Measurements from ENCODE around the gene SLC41A3.
"Not testable (repeated sequence)": the region's sequence is repeated elsewhere in the genome, so short reads cannot be mapped to it uniquely, and the experiment has no call there.

The SLC41A3 gene

DNA sequence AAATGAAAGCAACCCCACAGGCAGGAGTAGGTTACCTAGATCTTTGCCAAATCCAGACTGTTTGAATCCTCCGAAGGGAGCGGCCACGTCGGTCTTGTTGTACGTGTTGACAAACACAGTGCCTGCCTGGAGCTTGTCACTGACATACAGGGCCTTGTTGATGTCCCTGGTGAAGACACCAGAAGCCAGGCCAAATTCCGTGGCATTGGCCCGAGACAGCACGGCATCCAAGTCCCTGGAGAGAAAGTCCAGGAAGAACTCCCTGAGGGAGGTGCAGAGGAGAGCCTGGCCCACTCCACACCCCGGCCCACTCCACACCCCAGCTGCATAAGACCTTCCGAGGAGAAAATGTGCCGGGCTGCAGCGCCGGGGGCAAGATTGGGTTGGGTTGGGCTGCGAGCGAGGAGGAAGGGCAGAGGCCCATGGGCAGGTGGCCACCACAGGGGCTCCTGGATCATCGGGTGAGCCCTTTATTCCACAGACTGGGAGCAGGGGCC lies 21.8 kb upstream of the SLC41A3 start:
- no peak for DNase-seq

DNA sequence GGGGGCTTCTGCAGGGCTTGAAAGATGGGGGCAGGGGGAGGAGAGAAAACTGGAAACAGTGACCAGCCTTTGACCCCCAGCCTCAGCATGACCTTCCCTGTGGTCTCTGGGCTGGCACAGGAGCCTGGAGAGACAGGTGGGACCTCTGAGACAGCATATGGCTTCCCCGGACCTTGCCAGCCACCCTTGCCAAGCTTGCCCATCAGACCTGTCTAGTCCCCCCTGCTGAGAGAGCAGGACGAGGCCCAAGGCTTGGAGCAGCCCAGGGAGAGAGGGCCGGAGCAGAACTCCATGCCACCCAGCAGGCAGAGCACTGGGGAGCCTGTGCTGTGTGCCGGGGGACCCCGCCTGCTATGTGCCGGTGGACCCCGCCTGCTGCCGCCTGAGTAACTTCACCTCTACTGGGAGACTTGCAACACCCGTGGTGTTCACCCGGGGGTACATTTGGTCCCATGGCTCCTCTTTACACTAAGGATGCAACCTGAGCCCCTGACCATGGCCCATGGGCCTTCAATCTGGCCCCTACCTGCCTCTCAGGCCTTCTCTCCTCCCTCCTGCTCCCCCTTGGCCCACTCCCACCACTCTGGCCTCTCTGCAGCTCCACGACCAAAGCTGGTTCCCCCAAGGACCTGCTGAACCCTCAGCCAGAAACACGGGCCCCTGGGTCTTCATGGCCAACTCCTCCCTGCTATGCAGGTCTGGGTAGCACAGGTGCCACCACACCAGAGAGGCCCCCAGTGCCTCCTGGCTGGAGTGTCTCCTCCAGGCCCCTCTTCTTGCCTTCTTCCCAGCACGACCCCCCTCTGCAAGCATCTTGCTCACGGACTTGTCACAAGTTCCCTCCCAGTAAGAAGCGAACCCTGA lies 21.1 kb upstream of the SLC41A3 start:
- DNase-seq: no peak

DNA sequence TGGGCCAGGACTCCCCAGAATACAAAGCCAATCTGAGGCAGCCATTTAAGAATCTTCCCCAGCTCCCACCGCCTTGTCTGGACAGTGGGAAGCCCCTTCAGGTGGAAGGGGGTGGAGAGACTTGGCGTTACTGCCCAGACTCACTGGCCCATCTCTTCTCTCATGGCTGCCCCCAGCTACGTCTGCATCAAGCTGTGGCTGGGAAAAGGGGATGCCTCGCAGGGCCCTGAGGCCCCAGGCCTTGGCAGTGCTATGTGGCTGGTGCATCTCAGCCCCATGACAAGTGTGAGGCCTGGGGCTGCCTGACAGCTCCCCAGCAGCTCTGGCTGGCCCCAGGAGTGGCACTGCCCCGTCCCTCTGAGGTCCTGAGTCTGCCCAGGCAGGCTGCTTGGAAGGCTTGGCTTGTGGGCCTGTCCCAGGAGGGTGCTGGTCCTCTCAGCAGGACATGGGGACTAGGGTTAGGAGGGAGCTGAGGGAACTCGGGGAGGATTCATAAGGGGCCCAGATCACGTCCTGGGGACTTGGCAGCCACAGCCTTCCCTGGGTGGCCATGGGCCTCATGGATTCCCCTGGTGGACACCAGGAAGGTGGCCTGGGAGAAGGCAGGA lies 20.2 kb upstream of the SLC41A3 start:
- no peak for DNase-seq

DNA sequence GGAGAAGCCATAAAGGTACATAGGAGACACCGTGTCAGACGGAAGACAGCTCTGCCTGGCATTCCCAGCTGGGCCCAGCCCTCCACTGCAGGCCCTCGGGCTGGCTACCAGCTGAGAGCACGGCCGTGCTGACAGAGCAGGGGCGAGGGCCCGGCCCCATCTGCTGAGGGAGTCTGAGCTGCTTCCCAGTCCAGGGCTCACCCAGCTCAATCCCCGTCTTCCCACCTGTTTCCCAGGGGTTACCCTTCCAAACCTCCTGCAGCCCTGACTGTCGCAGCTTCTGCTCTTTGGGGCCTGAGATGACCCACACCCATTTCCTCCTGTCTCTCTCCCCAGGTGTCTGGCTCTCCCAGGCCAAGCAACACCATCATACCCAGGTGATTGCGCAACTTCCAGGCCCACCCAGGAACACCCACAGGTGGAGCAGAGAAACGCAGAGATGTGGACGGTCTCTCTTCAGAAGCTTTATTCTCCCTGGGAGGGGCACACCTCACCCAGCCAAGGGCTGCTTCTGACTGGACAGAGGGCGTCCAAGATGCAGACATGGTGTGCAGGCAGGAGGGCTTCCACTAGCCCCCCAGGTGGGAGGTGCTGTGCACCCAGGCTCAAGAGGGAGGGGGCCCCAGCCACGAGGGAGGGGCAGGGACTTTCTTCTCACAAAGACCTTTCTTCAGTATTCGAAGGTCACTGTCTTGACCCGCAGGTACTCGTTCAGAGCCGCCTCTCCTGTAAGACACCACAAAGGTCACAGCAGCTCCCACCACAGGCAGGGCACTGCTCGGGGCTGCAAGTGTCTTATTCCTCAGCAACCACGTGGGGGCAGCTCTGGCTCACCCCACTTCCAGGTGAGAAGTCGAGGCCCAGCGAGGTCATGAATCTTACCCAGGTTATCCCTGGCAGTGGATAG lies 19.4 kb upstream of the SLC41A3 start:
- DNase-seq: no peak

DNA sequence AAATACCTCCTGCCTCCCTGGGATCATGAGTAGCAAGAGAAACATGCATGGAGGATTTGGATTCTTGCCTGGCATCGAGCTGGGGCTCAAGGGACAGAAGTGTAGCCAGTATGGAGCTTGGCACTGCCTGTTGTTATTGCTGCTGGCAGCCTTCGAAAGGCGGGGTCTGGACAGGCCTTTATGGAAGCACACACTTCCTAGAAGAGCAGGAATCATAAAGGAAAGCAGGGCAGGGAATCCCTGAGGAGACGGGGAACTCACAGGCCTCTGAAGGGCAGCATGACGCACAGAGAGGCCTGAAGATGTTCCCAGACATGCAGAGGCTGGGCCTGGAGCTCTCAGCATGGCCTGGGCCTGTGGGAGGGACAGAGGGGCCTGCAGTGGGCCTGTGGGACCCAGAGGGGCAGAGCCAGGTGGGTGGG lies 18.6 kb upstream of the SLC41A3 start:
- no peak for DNase-seq

DNA sequence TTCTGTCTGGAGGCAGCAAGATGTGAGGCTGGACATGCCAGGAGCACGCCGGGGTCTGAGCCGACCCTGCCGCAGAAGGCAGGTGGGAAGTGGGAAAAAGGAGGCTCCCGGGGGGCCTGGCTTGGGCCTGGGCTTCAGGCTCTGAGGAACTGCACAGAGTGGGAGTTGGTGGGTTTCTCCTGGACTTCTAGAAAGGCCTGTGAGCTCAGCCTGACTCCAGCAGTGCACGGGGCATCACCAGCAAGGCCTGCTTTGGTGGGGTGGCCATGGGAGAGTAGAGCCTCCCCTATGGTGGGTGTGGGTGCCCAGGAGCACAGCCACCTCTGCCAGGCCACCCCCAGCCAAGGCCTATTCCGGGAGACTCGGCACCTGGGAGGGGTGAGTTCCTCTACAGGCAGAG lies 18.1 kb upstream of the SLC41A3 start:
- DNase-seq: no peak

DNA sequence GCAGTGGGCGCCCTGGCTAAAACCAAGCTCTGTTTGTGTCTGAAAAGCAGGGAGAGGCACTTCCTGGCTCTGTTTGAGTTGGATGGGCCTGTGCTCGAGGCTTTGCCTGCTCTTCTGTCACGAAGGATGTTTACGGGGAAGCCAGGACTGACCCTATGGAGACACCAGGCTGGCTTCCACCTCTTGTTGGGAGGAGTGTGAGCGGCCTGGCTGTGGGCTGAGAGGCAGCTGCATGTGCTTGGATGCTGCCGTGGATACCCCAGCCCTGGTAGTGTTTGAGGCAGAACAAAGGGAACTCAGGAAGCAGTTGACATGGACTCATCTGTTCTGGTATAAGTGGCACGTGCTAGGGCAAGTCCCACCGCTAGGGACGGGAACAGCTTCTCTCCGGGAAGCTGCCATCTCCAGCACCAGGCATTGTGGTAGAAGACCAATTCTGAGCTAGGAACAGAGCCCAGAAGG lies 17.6 kb upstream of the SLC41A3 start:
- no peak for DNase-seq

DNA sequence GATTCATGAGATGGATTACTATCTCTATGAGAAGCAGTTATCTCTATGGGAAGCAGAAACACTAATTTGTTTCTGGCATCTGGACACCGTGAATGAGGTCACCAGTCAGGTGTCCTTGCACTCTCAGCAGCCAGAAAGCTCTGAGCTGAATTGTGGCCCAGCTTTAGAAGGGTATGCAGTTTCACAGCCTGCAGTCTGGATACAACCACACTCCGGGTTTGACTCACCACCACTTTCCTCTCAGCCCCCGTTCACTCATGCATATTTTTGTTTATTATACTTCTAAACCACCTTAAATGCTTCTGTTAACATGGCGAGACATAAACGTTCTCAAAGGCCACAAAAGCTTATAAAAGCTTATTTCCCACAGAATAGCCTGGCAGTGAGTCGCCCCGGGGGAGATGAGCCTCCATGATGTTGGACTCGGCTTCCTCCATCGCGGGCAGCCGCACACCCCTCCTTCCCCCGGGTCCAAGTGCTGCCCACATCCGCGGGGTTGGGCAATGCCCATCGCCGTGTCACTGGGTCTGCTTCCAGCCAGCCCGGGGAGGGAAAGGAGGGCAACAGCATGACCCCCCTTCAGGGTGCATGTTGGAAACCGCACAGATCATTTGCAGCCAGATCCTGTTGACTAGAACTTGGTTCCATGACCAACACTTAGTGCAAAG lies 16.8 kb upstream of the SLC41A3 start:
- no peak for DNase-seq

DNA sequence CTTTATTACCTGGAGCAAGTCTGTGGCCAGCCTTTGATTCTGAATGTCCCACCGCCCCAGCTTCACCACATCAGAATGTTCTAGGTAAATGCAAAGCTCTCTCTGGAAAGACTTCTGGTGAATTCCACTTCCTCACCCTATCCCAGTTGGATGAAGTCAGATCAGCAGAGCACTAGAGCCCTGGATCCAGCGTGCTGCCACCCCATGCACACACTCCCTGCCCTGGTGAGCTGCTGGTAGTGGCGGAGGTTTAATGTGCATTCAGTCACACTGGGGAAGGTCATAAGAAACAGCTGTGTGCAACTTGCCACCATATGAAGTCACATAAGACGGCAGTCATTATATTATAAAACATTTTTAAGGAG lies 16.3 kb upstream of the SLC41A3 start:
- DNase-seq: no peak

DNA sequence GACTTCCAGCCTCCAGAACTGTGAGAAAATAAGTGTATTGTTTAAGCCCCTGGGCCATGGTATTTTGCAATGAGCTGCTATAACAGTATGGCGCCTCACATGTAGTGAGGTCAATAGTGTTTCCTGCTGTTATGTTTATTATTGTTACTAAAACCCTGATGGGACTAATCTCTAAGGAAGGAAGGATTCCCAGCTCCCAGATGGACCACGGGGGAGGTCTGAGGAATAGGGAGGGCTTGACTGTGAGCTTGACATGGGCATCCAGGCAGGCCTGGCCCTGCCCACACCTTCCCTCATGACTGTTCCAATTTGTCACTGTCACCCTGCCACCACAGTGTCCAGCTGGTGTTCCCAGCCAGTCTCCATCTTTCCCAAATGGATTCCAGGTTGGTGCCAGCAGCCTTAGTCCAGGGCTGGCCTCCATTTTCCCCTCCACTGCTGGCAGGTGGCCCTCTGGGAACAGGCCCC lies 14.5 kb upstream of the SLC41A3 start:
- DNase-seq: no peak

DNA sequence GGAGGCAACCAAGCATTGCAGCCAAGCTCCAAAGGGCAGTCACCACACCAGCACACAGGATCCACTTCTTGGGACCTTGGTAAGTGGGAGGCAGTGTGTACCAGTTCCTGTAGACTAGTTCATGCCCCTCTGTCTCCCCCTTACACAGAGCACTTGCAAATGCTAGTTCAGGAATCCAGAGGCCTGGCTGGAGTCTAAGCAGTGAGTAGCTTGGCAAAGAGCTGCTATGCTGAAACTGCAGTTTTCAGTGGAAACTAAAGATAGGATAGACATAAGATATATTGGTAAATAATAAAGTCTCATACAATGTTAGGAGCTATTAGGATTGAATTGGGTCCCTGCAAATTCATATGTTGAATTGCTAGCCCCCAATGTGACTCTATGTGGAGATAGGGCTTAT lies 13.9 kb upstream of the SLC41A3 start:
- DNase-seq: no peak

DNA sequence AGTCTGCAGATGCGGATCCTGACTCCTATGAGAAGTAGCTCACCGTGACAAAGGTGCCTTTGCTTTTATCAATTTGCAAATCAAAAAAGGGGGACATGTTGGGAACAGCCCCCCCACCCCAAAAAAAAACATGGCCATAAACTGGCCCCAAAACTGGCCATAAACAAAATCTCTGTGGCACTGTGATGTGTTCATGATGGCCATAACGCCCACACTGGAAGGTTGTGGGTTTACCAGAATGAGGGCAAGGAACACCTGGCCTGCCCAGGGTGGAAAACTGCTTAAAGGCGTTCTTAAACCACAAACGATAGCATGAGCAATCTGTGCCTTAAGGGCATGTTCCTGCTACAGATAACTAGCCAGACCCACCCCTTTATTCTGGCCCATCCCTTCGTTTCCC lies 12.3 kb upstream of the SLC41A3 start:
- not testable (repeated sequence) for DNase-seq

DNA sequence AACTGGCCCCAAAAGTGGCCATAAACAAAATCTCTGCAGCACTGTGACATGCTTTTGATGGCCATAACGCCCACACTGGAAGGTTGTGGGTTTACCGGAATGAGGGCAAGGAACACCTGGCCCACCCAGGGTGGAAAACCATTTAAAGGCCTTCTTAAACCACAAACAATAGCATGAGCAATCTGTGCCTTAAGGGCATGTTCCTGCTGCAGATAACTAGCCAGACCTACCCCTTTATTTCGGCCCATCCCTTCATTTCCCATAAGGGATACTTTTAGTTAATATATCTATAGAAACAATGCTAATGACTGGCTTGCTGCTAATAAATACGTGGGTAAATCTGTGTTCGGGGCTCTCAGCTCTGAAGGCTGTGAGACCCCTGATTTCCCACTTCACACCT lies 8.2 kb upstream of the SLC41A3 start:
- DNase-seq: not testable (repeated sequence)

DNA sequence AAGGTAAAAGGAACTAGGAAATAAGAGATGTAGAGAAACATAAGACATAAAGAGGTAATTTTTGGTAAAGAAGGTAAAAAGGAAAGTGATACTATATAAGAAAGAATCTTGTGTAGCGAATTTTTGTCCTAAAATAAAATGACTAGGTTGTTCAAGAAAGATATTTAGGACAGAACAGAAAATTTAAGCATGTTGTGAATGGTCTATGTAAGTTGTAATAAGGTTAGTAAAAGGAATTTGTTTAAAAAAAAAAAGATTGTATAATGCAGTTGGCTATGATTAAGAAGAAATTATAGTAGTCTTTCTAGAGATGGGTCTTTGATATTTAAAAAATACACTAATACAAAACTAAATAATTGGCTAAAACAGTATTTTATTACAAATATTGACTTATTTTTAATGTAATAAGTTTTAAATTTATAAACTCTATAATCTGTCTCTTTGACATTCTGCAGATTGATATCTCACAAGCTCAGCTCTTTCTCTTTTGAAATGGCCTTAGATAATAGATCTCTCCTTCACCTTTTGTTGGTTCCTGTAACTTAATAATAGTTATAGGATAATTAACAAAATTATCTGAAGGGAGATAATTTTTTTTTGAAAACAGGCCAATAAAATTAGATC lies 3.7 kb upstream of the SLC41A3 start:
- no peak for DNase-seq

DNA sequence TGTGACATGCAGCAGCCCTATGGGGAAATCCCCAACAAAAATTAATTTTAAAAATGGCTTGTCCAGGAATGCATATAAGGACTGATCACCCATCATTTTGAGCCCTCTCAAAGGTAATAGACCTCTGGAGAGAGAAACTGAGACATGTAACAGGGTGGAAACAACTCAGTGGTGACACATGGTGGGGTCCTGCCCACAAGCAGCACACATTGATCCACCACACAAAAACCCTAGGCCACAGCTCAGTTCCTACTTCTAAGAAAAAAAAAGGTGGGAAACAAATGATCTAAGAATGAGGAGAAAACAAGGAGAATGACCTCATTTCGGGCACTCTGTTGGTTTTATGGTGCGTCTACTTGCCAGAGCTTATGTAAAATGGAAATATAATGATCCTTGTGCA lies 1.9 kb upstream of the SLC41A3 start:
- DNase-seq: peak in 1 of 2 donors; percentile 3

DNA sequence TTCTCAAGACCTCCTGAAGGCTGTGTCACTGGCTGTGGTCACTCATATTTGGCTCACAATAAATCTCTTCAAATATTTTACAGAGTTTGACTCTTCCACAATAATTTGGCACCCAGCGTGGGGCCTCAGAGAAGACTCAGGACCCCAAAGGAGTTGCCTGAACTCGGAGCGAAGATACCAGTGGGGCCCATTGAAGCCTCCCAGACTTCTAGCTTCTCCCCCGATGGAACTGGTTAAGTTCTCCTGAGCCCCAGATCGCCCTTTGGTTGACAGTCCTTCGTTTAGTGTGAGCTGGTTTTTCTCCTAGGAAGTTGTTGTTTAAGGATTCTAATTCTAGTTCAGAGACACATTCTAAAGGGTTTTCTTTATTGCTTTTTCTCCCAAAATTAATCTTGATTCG lies 1.4 kb upstream of the SLC41A3 start:
- DNase-seq: no peak

DNA sequence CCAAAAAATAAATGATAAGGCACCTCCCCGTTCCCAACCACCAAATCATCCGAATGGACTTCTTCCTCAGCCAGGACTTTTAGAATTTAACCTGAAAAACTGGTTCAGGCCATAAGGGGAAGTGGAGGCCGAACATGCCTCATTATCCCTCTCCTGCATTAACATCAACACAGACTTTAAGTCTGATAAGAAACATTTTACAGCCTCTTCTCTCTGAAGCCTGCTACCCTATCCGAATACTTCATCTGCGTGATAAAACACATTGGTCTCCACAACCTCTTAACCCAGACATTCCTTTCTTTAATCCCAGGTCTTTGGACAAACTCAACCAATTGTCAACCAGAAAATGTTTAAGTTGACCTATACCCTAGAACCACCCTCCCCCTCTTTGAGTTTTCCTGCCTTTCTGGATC lies 850 bp upstream of the SLC41A3 start:
- no peak for DNase-seq

DNA sequence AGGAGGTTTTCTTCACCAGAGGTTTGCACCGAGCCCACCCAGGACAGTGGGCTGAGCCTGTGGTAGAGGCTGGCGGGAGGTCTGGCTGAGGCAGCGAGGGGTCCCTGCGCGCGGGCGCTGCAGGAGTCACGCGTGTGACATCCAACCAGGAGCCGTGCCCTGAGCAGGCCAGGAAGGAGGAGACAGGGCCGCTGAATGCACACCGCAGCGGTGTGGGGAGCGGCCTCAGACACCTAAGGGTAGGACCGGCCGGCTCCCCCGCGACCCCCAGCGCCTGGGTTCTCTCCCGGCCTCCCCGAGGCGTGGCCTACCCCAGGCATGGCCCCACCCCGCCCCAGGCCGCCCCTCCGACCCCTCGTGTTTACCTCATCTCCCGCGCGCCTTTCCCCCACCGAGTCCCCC lies 412 bp downstream of the SLC41A3 start:
- DNase-seq: peak in 1 of 2 donors; percentile 8

DNA sequence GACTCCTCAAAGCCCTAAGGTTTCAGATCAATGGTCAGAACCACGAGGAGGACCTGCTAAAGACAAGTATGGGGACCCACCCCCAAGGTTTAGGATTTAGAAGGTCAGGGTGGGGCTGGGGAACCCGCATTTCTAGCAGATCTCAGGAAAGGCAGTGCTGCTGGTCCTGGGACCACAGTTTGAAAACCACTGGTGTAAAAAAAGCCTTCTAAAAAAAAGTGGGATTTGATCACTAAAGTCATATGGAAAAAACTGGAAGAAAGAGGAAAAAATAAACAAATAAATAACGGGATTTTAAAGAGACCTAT lies 832 bp downstream of the SLC41A3 start:
- no peak for DNase-seq

DNA sequence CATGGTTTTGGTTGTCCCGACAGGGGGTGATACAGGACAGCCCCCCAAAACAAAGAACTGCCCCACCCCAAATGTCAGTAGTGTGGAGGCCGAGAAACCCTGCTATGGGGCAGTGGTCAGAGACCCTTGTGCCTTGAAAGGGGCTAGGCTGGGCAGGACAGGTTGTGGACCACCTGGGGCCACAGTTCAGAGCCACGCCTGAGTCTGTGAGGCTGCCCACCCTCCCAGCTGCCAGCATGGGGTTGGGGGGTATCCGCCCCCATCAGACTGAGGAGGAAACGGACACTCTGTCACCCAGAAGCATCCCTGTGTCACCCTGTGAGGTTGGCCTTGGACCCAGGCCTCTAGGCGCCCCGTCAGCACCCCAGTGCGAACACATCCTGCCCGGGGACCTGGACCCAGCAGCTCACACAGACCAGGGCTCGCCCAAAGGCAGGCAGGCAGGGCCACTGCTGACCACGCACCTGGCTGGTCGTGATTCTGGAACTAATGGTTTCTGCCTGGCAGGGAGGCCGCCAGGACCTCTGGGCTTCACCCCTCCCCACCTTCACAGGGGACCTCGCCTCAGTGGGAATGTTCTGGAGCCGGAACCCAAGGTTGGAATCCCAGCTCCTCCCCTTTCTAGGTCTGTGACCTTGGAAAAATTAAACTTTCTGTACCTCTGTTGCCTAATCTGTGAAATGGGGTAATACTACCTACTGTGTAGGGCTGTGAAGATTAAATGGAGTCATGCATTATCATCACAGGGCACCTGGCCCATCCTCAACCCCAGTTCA lies 1.4 kb downstream of the SLC41A3 start:
- no peak for DNase-seq

DNA sequence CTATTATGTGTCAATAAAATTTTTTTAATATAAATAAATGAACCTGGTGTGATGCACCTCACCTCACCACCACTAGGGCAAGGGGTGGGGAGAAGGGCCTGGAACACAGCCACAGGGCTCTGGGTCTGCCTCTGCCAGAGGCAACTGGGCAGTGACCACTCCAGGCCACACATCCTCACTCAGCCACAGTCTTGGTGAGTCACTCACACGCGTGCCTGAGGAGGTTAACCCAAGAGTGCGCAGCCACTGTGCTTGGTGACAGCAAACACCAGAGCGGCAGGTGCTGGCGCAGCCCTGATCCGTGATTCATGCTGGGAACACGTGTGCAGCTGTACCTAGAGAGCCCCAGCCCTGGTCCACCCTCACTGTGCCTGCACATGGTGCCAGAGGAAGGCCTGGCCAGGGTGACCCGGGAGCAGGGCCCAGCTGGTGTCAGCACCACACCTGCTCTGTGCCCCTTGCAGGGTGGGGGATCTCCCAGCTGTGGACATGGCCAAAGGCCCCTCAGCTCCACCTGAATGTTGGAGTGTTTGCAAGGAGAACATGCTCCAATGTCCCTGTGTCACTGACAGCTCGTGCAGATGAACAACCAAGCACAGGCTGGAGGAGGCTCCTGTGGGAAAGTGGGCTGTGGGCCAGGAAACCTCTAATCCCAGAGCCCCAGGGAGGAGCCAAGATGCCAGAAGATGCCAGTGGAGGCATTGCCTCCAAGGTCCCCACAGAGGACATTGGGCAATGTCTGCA lies 2.1 kb downstream of the SLC41A3 start:
- peak in 1 of 2 donors; percentile 22 for DNase-seq
